GM12891 (cell line): ENCODE data around the gene TLK1. TPM values are rescaled to one million over a fixed set of nuclear protein-coding genes. Genes with fewer than 3 reads are reported as not detected.

Source experiments
- DNase-seq: peaks from one replicate; pipeline ENCODE4 v3.0.0; 2011; ENCODE audit warnings: low spot score; ENCODE audit not compliant: insufficient read length
- FAIRE-seq: peaks from 2 replicates; lab custom pipeline; 2011; peaks lifted over from hg19 to GRCh38; lab: Jason Lieb, UNC
- PAX5 ChIP-seq: IDR thresholded peaks from 2 replicates; pipeline ENCODE4 v1.6.1; 2011; ENCODE audit warnings: low read length, moderate library complexity, mild to moderate bottlenecking; ENCODE audit not compliant: insufficient read depth, severe bottlenecking
- POLR2A ChIP-seq: IDR thresholded peaks from 2 replicates; pipeline ENCODE4 v1.6.1; 2011; ENCODE audit warnings: low read depth, low read length, control low read depth
- POLR2AphosphoS5 ChIP-seq: IDR thresholded peaks from 2 replicates; pipeline ENCODE4 v1.6.1; 2011; ENCODE audit warnings: low read depth, low read length, control low read depth
- POU2F2 ChIP-seq: IDR thresholded peaks from 2 replicates; pipeline ENCODE4 v1.6.1; 2011; ENCODE audit warnings: low read depth, mild to moderate bottlenecking, control low read depth, low read length, moderate library complexity
- SPI1 ChIP-seq: IDR thresholded peaks from 2 replicates; pipeline ENCODE4 v1.6.1; 2011; ENCODE audit warnings: low read depth, low read length, control low read depth
- TAF1 ChIP-seq: IDR thresholded peaks from 2 replicates; pipeline ENCODE4 v1.6.1; 2011; ENCODE audit warnings: low read depth, low read length, control low read depth
- polyA plus RNA-seq: library from polyadenylated mRNA; unstranded; fragments of >200 nt; gene quantifications from one replicate; pipeline ENCODE4 v1.2.1, GENCODE V29; 2012; ENCODE audit warnings: low read depth, missing spikeins, inconsistent platforms; ENCODE audit not compliant: missing spikeins

TLK1 gene
- 29.3 TPM for polyA plus RNA-seq

GRCh38 chr2:171160119-171160955 is at the start of gene TLK1:
Gene TLK1, minus strand, starts transcription at chr2:171160893. Its CDS starts 465 bp downstream, at chr2:171160428.
- TF ChIP-seq POU2F2 (no peak), POLR2A (peak; percentile 69), PAX5 (peak; percentile 33), POLR2AphosphoS5 (no peak; the same call in 1 of the 2 replicates), SPI1 (0 out of 2 replicates have a peak, but pooled peaks have one; percentile 2), TAF1 (peak; percentile 50)
- FAIRE-seq = no peak
- DNase-seq = peak; percentile 26

DNA sequence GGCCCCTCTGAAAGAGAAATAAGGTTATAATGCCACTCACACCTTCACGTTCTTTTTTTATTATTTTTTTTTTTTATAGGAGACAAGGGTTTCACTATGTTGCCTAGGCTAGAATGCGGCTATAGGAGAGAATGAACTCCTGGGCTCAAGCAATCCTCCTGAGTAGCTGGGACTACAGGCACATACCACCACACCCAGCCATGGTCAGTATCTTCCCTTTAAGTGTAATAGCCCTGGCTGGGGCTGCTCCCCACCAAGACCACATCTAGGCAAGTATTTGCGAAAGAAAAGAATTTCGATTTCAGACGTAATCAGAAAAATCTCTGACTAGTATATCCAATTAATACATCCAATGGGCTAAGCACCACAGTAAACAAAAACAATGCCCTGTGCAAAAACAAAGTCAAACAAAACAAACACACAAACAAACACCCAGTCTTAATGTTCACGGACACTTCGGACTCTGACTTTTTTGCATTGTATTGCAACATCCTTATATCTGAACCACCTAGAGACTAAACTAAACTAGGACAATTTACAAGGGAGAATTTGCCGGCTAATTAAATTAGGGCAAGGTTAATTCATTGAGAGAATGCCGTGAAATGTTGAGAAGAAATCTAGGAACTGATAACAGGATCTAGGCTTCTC is 49.6 kb upstream of the TLK1 start:
- FAIRE-seq = no peak

DNA sequence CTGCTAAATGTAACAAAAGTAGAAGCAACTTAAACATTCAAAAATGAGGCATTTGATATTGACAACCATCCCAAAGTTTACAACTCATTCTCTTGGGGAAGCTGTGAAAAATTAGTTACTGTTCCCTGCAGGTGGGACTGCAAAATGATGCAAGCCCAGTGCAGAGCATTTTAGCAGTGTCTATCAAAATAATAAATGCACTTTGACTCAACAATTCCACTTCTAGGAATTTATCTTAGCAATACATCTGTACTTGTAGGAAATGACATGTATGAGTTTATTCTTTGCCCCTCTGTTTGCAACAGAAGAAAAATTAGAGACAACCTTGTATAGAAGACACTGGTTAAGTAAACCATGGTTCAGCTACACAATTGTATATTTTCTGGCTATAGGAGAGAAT is 48.0 kb upstream of the TLK1 start:
- DNase-seq (no peak), FAIRE-seq (no peak)
- TF ChIP-seq POLR2AphosphoS5 (no peak), POLR2A (no peak), PAX5 (no peak), SPI1 (no peak), POU2F2 (no peak), TAF1 (no peak)

More for the DNA sequence above, 49.6 kb upstream of the TLK1 start:
- no peak for DNase-seq
- no peak for TF ChIP-seq TAF1
- TF ChIP-seq SPI1 = no peak
- TF ChIP-seq POLR2AphosphoS5 = no peak
- no peak for TF ChIP-seq POU2F2
- no peak for TF ChIP-seq POLR2A

DNA sequence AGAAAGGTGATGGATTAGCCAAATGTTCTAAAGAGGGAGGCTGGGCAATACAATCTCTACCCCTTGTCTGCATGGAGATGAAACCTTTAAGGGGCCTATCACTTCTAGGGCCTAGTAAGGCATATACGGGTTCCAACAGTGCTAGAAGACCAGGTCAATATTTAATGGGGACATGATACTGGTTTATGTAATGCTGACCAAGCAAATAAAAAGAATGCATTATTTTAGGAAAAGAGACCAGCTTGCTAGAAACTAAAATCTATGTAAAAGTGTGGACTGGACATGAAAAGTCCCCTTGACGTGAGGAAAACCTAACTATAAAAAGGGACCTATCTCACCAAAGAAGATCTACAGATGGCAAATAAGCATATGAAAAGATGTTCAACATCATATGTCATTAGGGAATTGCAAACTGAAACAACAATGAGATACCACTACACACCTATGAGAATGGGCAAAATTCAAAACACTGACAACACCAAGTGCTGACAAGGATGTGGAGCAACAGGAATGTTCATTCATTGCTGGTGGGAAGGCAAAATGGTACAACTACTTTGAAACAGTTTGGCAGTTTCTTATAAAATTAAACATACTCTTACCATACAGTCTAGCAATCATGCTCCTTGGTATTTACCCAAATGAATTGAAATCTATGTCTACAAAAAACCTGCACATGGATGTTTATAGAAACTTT is 45.9 kb upstream of the TLK1 start:
- peak; percentile 5 for FAIRE-seq

GRCh38 chr2:171205551-171205950 is 44.9 kb upstream of the TLK1 start:
- TF ChIP-seq PAX5 = no peak
- TF ChIP-seq POU2F2 = no peak
- no peak for TF ChIP-seq TAF1
- TF ChIP-seq SPI1 = no peak
- TF ChIP-seq POLR2A = no peak
- TF ChIP-seq POLR2AphosphoS5 = no peak
- FAIRE-seq = no peak

More for the DNA sequence above, 45.9 kb upstream of the TLK1 start:
- TF ChIP-seq TAF1 = no peak
- TF ChIP-seq POLR2AphosphoS5 = no peak
- no peak for TF ChIP-seq PAX5
- no peak for TF ChIP-seq POU2F2
- TF ChIP-seq SPI1 = no peak
- no peak for TF ChIP-seq POLR2A
- DNase-seq = no peak

GRCh38 chr2:171201767-171202166 is 41.1 kb upstream of the TLK1 start:
- DNase-seq (no peak), FAIRE-seq (no peak)
- TF ChIP-seq POU2F2 (no peak), POLR2A (no peak), PAX5 (no peak), POLR2AphosphoS5 (no peak), TAF1 (no peak), SPI1 (no peak)

More at GRCh38 chr2:171205551-171205950, 44.9 kb upstream of the TLK1 start:
- DNase-seq = no peak

DNA sequence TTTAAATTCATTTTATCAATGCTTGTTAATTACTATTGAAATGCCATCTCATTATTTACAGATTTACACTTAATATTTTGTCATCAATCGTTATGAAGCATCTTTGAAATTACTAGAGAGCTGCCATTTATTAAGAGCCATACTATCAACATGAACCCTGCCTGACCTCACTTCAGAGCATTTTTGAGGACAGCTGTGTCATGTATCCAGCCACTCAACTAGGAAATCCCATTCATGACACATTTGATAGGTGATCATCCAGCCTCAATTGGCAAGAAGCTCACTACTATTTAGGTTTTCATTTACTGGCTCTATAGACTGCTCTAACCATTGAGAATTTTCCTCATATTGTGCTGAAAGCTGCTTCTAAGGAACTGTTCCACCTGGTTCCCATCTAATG is 40.6 kb upstream of the TLK1 start:
- FAIRE-seq (no peak), DNase-seq (no peak)

DNA sequence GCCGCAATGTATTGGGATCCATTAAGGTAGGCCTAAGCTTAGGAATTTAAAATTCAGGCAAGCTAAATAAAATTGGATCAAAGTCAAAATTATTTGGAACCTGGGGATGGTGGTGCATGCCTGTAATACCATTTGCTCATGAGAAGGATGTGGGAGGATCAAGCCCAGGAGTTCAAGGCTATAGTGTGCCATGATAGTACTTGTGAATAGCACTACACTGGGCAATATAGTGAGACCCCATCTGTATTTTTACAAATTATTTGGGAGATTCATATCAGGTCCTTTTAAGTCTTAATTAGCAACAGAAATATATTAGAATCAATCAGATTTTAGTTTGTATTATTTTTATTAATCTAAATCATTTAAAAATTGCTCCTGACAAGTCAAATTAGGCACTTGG is 39.8 kb upstream of the TLK1 start:
- FAIRE-seq (no peak), DNase-seq (no peak)
- TF ChIP-seq SPI1 = no peak

More for the DNA sequence above, 40.6 kb upstream of the TLK1 start:
- no peak for TF ChIP-seq PAX5
- TF ChIP-seq POLR2AphosphoS5 = no peak
- TF ChIP-seq POLR2A = no peak
- no peak for TF ChIP-seq TAF1
- no peak for TF ChIP-seq POU2F2
- no peak for TF ChIP-seq SPI1

DNA sequence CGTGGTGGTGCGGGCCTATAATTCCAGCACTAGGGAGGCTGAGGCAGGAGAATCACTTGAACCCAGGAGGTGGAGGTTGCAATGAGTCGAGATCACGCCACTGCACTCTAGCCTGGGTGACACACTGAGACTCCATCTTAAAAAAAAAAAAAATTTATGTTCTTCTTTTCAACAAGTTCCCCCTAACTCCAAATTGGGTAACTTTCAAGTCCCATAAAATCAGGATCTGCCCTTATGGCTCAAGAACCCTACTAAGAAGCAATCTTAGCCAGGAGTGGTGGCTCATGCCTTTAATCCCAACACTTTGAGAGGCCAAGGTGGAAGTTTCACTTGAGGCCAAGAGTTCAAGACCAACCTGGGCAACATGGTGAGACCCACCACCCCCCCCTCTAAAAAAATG is 30.3 kb upstream of the TLK1 start:
- TF ChIP-seq TAF1 = no peak
- TF ChIP-seq PAX5 = no peak
- no peak for TF ChIP-seq POU2F2
- TF ChIP-seq POLR2A = no peak
- no peak for TF ChIP-seq POLR2AphosphoS5
- no peak for TF ChIP-seq SPI1
- FAIRE-seq (no peak), DNase-seq (no peak)
